Calu3 (cell line): Measurements from ENCODE around the gene KCNJ12. TPM values are rescaled to one million over a fixed set of nuclear protein-coding genes. Genes with fewer than 3 reads are reported as not detected.
"Not testable (repeated sequence)": the region's sequence is repeated elsewhere in the genome, so short reads cannot be mapped to it uniquely, and the experiment has no call there.

ENCODE experiments used
- BruUV-seq: library from RNA; stranded (reverse); fragments of 400-500 nt; replicated peaks from 2 replicates; lab custom pipeline; 2021; lab: Mats Ljungman, UMichigan
- CTCF ChIA-PET: fragments of 300-600 bp; sonication (Branson Sonifier 250); formaldehyde crosslinking; loops from one replicate; lab custom pipeline; 2022; ENCODE audit warnings: antibody characterized with exemption; lab: Charles Lee
- DNase-seq: peaks from one replicate; pipeline ENCODE4 v3.0.0; 2022
- H3K27ac Mint-ChIP-seq: one replicate; pipeline ENCODE4 v1.8.0; 2022; ENCODE audit warnings: mixed read lengths; ENCODE audit not compliant: unreplicated experiment
- H3K27me3 Mint-ChIP-seq: one replicate; pipeline ENCODE4 v1.8.0; 2022; ENCODE audit warnings: mixed read lengths; ENCODE audit not compliant: unreplicated experiment
- H3K36me3 Mint-ChIP-seq: one replicate; pipeline ENCODE4 v1.8.0; 2022; ENCODE audit warnings: mild to moderate bottlenecking, moderate library complexity, mixed read lengths; ENCODE audit not compliant: insufficient read depth, unreplicated experiment
- H3K4me1 Mint-ChIP-seq: one replicate; pipeline ENCODE4 v1.8.0; 2022; ENCODE audit warnings: mild to moderate bottlenecking, low read depth, mixed read lengths; ENCODE audit not compliant: unreplicated experiment
- H3K4me3 Mint-ChIP-seq: one replicate; pipeline ENCODE4 v1.8.0; 2022; ENCODE audit warnings: mild to moderate bottlenecking, low read depth, moderate library complexity, mixed read lengths; ENCODE audit not compliant: unreplicated experiment
- H3K9me3 Mint-ChIP-seq: one replicate; pipeline ENCODE4 v1.8.0; 2022; ENCODE audit warnings: low read depth, mixed read lengths; ENCODE audit not compliant: unreplicated experiment
- intact Hi-C: fragments of 100-400 bp; cut with micrococcal nuclease; formaldehyde crosslinking; loops from one replicate; pipeline ENCODE4 v1.10.0; 2022; ENCODE audit not compliant: unreplicated experiment
- total RNA-seq: library from RNA; stranded (reverse); gene quantifications from 2 replicates; pipeline ENCODE4 v1.2.3, GENCODE V29; 2022

KCNJ12 gene
- total RNA-seq, 1 experiment from 2014 or later: not detected

DNA sequence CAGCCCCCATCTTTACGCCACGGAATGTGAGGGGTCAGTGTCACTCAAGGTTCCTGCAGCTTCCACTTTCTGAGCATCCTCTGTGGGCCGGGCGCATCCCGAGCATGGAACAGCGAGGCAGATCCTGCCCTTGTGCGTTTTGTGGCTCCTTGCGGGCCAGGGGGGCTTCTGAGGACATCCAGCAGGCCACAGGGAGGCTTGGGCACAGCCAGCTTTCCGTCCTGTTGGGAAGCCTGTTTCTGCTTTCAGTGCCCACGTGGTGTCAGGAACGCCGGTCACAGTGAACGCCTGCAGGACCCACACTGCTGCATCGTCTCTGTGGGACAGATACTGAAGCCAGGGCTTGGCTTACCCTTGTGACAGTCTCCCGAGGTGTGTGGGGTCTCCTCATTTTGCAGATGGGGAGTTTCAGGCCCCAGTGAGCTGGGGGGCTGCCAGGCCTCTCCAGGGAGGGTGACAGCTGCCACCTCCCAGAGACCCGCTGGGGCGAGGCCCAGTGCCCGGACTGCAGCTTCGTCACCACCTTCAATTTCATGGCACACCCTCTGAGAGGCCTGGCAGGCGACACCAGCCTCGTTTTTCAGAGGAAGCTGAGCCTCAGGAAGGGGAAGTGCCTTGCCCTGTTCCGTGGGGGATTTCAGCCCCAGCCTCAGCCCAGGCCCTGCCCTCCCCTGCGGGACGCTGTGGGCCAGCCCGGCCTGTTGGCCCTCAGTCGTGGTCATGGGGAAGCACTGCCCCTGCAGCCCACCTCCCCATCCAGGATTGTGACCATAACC lies 29.0 kb downstream of the KCNJ12 start:
- H3K4me3 Mint-ChIP-seq, DNase-seq, H3K27ac Mint-ChIP-seq, BruUV-seq, H3K4me1 Mint-ChIP-seq, H3K9me3 Mint-ChIP-seq, intact Hi-C loops, H3K36me3 Mint-ChIP-seq, CTCF ChIA-PET: not testable (repeated sequence)
- peaks cover 27% of the 10 kb centered on the region for H3K27me3 Mint-ChIP-seq

DNA sequence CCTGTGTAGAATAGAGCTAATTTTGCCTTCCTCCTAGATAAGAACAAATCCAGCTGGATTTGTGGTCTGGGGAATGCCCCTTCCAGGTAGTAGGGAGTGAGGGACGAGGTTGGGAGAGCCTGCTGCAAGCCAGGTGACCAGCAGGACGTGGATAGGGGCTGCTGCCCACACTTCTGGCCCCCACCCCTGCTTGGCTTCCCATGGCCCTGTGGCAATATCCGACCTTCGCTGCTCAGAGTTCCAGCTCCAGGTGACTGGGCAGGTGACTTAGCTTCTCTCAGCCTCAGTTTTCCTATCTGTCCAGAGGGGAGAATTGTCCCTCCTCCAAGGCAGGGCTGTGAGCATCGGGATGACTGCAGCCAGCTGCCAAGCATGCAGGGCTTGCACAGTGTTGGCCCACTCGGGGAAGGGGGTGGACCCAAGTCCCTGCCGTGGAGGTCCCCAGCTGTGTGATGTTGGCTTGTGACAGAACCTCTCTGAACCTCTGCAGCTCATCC lies 29.8 kb downstream of the KCNJ12 start:
- CTCF ChIA-PET, H3K4me1 Mint-ChIP-seq, intact Hi-C loops, BruUV-seq, H3K27ac Mint-ChIP-seq, H3K36me3 Mint-ChIP-seq, H3K9me3 Mint-ChIP-seq, H3K4me3 Mint-ChIP-seq, DNase-seq: not testable (repeated sequence)
- H3K27me3 Mint-ChIP-seq: peaks cover 27% of the 10 kb centered on the region

DNA sequence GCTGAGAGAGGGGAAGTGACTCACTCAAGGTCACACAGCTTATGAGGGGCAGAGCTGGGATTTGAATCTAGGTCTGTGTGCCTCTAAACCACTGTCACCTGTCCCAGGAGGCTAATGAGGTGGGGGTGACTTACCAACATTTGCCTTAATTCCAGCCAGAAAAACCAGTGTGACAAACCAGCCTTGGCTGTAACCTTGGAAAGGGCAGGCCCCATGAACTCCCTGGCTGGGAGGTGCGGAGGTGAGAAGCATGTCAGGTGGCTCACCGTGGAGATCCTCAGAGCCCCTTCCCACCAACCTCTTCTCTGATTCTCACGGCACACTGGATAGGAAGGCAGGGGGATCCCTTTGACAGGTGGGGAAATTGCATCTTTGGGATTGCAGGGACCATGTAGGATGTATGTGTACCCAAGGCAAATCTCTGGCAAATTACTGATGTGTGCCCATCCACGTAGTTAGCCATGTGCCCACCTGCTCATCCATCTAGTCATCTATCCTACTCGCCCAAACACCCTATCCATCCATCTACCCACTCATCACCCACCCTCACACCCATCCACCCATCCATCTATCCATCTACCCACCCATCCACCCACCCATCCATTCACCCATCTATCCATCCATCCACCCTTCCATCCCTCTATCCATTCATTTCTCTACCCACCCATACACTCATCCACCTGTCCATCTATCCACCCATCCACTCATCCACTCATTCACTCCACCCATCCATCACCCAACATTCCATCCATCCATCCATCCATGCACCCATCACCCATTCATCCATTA lies 30.7 kb downstream of the KCNJ12 start:
- H3K4me1 Mint-ChIP-seq, H3K9me3 Mint-ChIP-seq, DNase-seq, BruUV-seq, H3K4me3 Mint-ChIP-seq, H3K27ac Mint-ChIP-seq, intact Hi-C loops, H3K36me3 Mint-ChIP-seq, CTCF ChIA-PET: not testable (repeated sequence)
- H3K27me3 Mint-ChIP-seq: peaks cover 27% of the 10 kb centered on the region

DNA sequence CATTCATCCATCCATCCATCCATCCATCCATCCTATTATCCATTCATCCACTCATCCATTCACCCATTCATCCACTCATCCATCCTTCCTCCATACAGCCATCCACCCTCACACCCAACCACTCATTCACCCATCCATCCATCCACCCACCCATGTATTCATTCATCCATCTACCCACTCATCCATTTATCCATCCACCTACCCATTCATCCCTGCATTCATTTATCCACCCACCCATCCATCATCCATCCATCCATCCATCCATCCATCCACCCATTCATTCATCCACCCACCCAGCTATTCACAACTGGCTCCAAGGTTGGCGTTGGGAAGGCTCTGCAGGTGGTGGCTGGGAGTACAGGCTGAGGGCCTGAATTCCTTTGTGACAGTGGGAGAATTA lies 31.6 kb downstream of the KCNJ12 start:
- H3K27me3 Mint-ChIP-seq: peaks cover 27% of the 10 kb centered on the region
- H3K36me3 Mint-ChIP-seq, H3K27ac Mint-ChIP-seq, intact Hi-C loops, H3K4me3 Mint-ChIP-seq, DNase-seq, CTCF ChIA-PET, H3K9me3 Mint-ChIP-seq, BruUV-seq, H3K4me1 Mint-ChIP-seq: not testable (repeated sequence)

DNA sequence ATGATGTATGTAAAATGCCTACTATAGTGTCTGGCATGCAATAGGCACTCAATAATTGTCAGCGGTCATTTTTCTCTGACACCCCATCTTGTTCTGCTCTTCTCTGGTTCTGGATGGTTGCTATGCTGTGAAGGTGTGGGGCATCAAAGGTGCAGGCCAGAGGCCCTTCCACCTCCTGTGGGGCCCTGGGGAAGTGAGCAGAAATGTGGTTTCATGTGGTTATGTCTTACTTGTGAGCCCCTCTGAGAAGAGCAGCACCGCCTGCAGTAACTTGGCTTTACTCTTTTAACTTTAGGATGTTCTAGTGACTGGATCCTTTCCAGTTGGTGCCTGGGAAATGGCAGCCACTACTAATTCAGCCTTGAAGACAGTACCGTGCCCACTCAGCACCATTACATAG lies 32.1 kb downstream of the KCNJ12 start:
- H3K36me3 Mint-ChIP-seq, H3K27ac Mint-ChIP-seq, intact Hi-C loops, H3K9me3 Mint-ChIP-seq, CTCF ChIA-PET, H3K4me1 Mint-ChIP-seq, H3K4me3 Mint-ChIP-seq, BruUV-seq, DNase-seq: not testable (repeated sequence)
- H3K27me3 Mint-ChIP-seq: peaks cover 27% of the 10 kb centered on the region

DNA sequence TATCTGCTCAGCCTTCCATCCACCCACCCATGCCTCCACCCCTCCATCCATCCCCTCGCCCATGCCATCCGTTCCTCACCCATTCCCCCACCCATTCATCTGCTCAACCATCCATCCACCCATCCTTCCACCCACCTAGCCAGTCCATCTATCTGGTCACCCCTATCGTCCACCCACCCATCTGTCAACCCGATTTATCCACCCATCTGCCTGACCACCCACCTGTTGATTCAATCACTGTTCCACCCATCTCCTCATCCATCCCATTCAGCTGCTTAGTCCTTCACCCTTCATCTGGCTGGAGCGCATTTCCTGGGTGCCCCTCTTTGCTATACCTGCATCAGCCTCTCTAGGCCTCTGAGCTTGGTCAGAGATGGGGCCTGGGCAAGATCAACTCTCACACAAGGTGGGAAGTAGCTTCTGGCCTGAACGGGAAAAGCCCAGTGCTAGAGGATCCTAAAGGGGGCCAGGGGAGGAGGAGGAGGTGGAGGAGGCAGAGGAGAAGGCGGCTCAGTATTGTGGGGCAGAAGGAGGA lies 32.7 kb downstream of the KCNJ12 start:
- BruUV-seq, H3K4me3 Mint-ChIP-seq, H3K27ac Mint-ChIP-seq, H3K9me3 Mint-ChIP-seq, H3K4me1 Mint-ChIP-seq, intact Hi-C loops, DNase-seq, CTCF ChIA-PET, H3K36me3 Mint-ChIP-seq: not testable (repeated sequence)
- H3K27me3 Mint-ChIP-seq: peaks cover 27% of the 10 kb centered on the region

DNA sequence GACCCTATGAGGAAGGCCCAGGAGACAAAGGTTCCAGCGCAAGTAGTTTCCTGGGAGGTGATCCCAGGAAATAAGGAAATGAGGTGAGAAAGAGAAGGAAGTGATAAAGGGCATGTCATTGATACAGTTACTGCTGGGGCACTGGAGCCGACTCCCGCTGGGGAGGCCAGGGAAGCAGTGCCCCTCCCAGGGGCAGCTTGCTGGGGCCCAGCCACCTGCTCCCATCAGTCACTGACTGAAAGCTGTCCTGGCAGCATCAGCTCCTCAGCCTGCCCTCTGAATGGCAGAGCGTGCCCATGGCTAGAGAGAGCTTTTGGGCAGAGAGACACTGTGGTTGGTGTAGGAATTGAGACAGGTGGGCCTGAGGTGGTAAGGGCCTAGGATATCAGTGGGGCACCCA lies 33.2 kb downstream of the KCNJ12 start:
- intact Hi-C loops, H3K9me3 Mint-ChIP-seq, DNase-seq, H3K4me1 Mint-ChIP-seq, H3K27ac Mint-ChIP-seq, H3K36me3 Mint-ChIP-seq, H3K4me3 Mint-ChIP-seq, BruUV-seq, CTCF ChIA-PET: not testable (repeated sequence)
- peaks cover 27% of the 10 kb centered on the region for H3K27me3 Mint-ChIP-seq

DNA sequence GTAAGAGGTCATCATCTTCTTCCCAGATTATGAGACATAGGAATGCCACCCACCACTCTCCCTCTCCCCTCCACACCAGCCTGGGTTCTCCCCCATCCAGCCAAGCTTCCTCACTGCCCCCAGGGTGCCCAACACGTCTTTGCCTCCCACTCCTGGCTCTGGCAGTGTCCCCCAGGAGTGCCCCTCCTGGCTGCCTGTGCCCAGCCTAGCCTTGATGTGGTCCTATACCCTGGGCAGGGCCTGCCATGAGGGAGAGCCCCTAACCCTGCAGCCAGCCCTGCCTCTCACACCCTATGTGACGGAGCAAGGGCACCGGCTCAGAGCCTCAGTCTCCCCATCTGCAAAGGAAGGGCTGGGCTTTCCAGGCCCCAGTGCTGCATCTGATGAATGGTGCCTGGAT lies 33.8 kb downstream of the KCNJ12 start:
- CTCF ChIA-PET, intact Hi-C loops: not testable (repeated sequence)

DNA sequence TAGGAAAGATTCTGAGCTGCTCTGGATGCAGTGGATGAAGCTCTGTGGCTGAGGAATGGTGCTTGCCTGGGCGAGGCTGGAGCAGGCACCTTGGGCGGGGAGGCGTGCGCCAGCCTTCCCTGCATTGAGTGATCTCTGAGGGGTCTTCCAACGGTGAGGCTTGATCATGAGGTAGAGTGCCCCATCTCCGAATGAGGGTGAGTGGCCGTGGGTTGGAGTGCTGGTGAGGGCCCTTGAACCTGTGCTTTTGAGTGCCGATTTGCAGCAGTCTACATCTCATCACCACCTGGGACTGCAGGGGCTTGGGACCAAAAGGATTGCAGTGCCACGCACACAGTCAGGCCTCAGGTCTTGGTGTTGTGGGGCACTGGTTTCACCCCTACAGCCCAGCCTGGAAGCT lies 34.2 kb downstream of the KCNJ12 start:
- H3K4me3 Mint-ChIP-seq, BruUV-seq, H3K9me3 Mint-ChIP-seq, DNase-seq, intact Hi-C loops, H3K4me1 Mint-ChIP-seq, H3K36me3 Mint-ChIP-seq, CTCF ChIA-PET, H3K27ac Mint-ChIP-seq: not testable (repeated sequence)
- peaks cover 27% of the 10 kb centered on the region for H3K27me3 Mint-ChIP-seq

More for the DNA sequence above, 33.8 kb downstream of the KCNJ12 start:
- H3K4me3 Mint-ChIP-seq, H3K9me3 Mint-ChIP-seq, BruUV-seq, H3K27ac Mint-ChIP-seq, H3K36me3 Mint-ChIP-seq, DNase-seq, H3K4me1 Mint-ChIP-seq: not testable (repeated sequence)
- H3K27me3 Mint-ChIP-seq: peaks cover 27% of the 10 kb centered on the region
